ENCODE results near the gene AIPL1.

Gene AIPL1

GRCh38 chr17:6387858-6388257, 47.1 kb downstream of the AIPL1 start:
- no peak for TF ChIP-seq FOXM1 (IDR thresholded peaks at IDR 0.05; ENCODE audit: borderline replicate concordance)
- no peak for TF ChIP-seq ARNT (IDR thresholded peaks at IDR 0.05)
- TF ChIP-seq FOXA1 (IDR thresholded peaks at IDR 0.05), result no peak
- TF ChIP-seq LEF1 (IDR thresholded peaks at IDR 0.05; ENCODE audit: borderline replicate concordance), result no peak
- no peak for TF ChIP-seq SP1 (IDR thresholded peaks at IDR 0.05)
- no peak for TF ChIP-seq ZNF384 (IDR thresholded peaks at IDR 0.05)
- TF ChIP-seq HDGF (IDR thresholded peaks at IDR 0.05; ENCODE audit: borderline replicate concordance), result no peak
- TF ChIP-seq SUZ12 (IDR thresholded peaks at IDR 0.05), result no peak
- TF ChIP-seq L3MBTL2 (conservative IDR thresholded peaks at IDR 0.05), result no peak
- TF ChIP-seq PKNOX1 (IDR thresholded peaks at IDR 0.05), result no peak
- no peak for TF ChIP-seq TARDBP (IDR thresholded peaks at IDR 0.05)
- CTCF ChIA-PET, result no interaction called here
- DNase-seq (ENCODE audit: extremely low spot score), result no peak
- POLR2A ChIA-PET, result no interaction called here

- no peak for DNase-seq (ENCODE audit: extremely low spot score)
- ChIA-PET CTCF (no interaction called here), POLR2A (no interaction called here)
- TF ChIP-seq CTBP1 (IDR thresholded peaks at IDR 0.05; ENCODE audit: borderline replicate concordance) (no peak), TARDBP (IDR thresholded peaks at IDR 0.05) (no peak), SP1 (IDR thresholded peaks at IDR 0.05) (no peak), L3MBTL2 (conservative IDR thresholded peaks at IDR 0.05) (no peak), SUZ12 (IDR thresholded peaks at IDR 0.05) (no peak), ELF4 (IDR thresholded peaks at IDR 0.05) (no peak), FOXM1 (IDR thresholded peaks at IDR 0.05; ENCODE audit: borderline replicate concordance) (no peak), FOXA1 (IDR thresholded peaks at IDR 0.05) (no peak), ZNF384 (IDR thresholded peaks at IDR 0.05) (no peak), NFRKB (IDR thresholded peaks at IDR 0.05) (no peak), FOXK2 (IDR thresholded peaks at IDR 0.05) (no peak), BHLHE40 (IDR thresholded peaks at IDR 0.05; ENCODE audit: borderline replicate concordance) (no peak), PKNOX1 (IDR thresholded peaks at IDR 0.05) (no peak), LEF1 (IDR thresholded peaks at IDR 0.05; ENCODE audit: borderline replicate concordance) (no peak), ARNT (IDR thresholded peaks at IDR 0.05) (no peak)
Measured at GRCh38 chr17:6387442-6387841, 47.5 kb downstream of the AIPL1 start.

- DNase-seq (ENCODE audit: extremely low spot score), result no peak
- no peak for TF ChIP-seq L3MBTL2 (conservative IDR thresholded peaks at IDR 0.05)
- TF ChIP-seq SP1 (IDR thresholded peaks at IDR 0.05), result no peak
- TF ChIP-seq NFRKB (IDR thresholded peaks at IDR 0.05), result no peak
- no peak for TF ChIP-seq LEF1 (IDR thresholded peaks at IDR 0.05; ENCODE audit: borderline replicate concordance)
- TF ChIP-seq ARNT (IDR thresholded peaks at IDR 0.05), result no peak
- TF ChIP-seq ZNF384 (IDR thresholded peaks at IDR 0.05), result no peak
- TF ChIP-seq SUZ12 (IDR thresholded peaks at IDR 0.05), result no peak
- TF ChIP-seq HDGF (IDR thresholded peaks at IDR 0.05; ENCODE audit: borderline replicate concordance), result no peak
- TF ChIP-seq ELF4 (IDR thresholded peaks at IDR 0.05), result no peak
- no peak for TF ChIP-seq TARDBP (IDR thresholded peaks at IDR 0.05)
- TF ChIP-seq FOXK2 (IDR thresholded peaks at IDR 0.05), result no peak
- TF ChIP-seq FOXM1 (IDR thresholded peaks at IDR 0.05; ENCODE audit: borderline replicate concordance), result no peak
- TF ChIP-seq CTBP1 (IDR thresholded peaks at IDR 0.05; ENCODE audit: borderline replicate concordance), result no peak
- no peak for TF ChIP-seq BHLHE40 (IDR thresholded peaks at IDR 0.05; ENCODE audit: borderline replicate concordance)
- no peak for TF ChIP-seq FOXA1 (IDR thresholded peaks at IDR 0.05)
- ChIA-PET CTCF (no interaction called here), POLR2A (no interaction called here)
Measured at GRCh38 chr17:6386041-6386630, 48.8 kb downstream of the AIPL1 start.

GRCh38 chr17:6384481-6384880, 50.4 kb downstream of the AIPL1 start:
- ChIA-PET POLR2A (no interaction called here), CTCF (no interaction called here)
- DNase-seq (ENCODE audit: extremely low spot score), result no peak
- no peak for TF ChIP-seq LEF1 (IDR thresholded peaks at IDR 0.05; ENCODE audit: borderline replicate concordance)
- TF ChIP-seq BHLHE40 (IDR thresholded peaks at IDR 0.05; ENCODE audit: borderline replicate concordance), result no peak
- no peak for TF ChIP-seq FOXA1 (IDR thresholded peaks at IDR 0.05)
- no peak for TF ChIP-seq ARNT (IDR thresholded peaks at IDR 0.05)
- no peak for TF ChIP-seq SP1 (IDR thresholded peaks at IDR 0.05)
- TF ChIP-seq TARDBP (IDR thresholded peaks at IDR 0.05), result no peak
- no peak for TF ChIP-seq ELF4 (IDR thresholded peaks at IDR 0.05)
- TF ChIP-seq ZNF384 (IDR thresholded peaks at IDR 0.05), result no peak
- TF ChIP-seq SUZ12 (IDR thresholded peaks at IDR 0.05), result no peak
- TF ChIP-seq NFRKB (IDR thresholded peaks at IDR 0.05), result no peak
- TF ChIP-seq FOXM1 (IDR thresholded peaks at IDR 0.05; ENCODE audit: borderline replicate concordance), result no peak
- no peak for TF ChIP-seq PKNOX1 (IDR thresholded peaks at IDR 0.05)
- TF ChIP-seq CTBP1 (IDR thresholded peaks at IDR 0.05; ENCODE audit: borderline replicate concordance), result no peak
- no peak for TF ChIP-seq L3MBTL2 (conservative IDR thresholded peaks at IDR 0.05)
- no peak for TF ChIP-seq HDGF (IDR thresholded peaks at IDR 0.05; ENCODE audit: borderline replicate concordance)
- TF ChIP-seq FOXK2 (IDR thresholded peaks at IDR 0.05), result no peak

- POLR2A ChIA-PET, result no interaction called here
- TF ChIP-seq FOXA1 (IDR thresholded peaks at IDR 0.05) (no peak), ARNT (IDR thresholded peaks at IDR 0.05) (no peak)
- CTCF ChIA-PET, result no interaction called here
- no peak for DNase-seq (ENCODE audit: extremely low spot score)
Measured at GRCh38 chr17:6381526-6382465, 53.1 kb downstream of the AIPL1 start.
